ENCODE data around the gene DLX4. TPM values are rescaled to one million over a fixed set of nuclear protein-coding genes. Genes with fewer than 3 reads are reported as not detected.

The DLX4 gene
- total RNA-seq, 1 donor from 2014 or later = 2.4 TPM

DNA sequence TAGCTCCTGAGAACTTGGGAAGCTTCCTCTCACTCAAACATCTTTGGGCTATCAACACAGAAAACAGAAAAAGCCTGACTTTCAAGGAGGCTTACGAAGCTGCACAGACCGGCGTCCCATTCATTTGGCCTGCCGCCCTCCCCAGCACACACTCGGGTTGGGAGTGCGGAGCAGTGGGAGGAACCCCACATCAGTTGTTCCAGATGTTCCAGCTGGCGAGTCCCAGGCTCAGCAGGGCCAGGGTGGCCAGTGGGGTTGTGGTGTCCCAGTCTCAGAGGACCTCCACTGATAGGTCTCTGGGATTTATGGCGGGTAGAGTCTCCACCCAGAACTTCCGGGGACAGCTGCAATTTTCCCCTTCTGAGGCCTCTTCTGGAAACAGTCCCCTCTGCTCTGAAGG lies 43.1 kb upstream of the DLX4 start:
- DNase-seq (ENCODE audit: low spot score, unreplicated experiment) = no peak
- H3K27ac Mint-ChIP-seq = no peak overlapping the region
- no peaks in the 10 kb centered on the region for H3K4me1 Mint-ChIP-seq (ENCODE audit: low read depth)
- H3K36me3 Mint-ChIP-seq (ENCODE audit: insufficient read depth) = no peaks in the 10 kb centered on the region
- no peak overlapping the region for H3K4me3 Mint-ChIP-seq (ENCODE audit: low read depth)
- peaks cover 51% of the 10 kb centered on the region for H3K27me3 Mint-ChIP-seq
- TF ChIP-seq, protein P1, sequence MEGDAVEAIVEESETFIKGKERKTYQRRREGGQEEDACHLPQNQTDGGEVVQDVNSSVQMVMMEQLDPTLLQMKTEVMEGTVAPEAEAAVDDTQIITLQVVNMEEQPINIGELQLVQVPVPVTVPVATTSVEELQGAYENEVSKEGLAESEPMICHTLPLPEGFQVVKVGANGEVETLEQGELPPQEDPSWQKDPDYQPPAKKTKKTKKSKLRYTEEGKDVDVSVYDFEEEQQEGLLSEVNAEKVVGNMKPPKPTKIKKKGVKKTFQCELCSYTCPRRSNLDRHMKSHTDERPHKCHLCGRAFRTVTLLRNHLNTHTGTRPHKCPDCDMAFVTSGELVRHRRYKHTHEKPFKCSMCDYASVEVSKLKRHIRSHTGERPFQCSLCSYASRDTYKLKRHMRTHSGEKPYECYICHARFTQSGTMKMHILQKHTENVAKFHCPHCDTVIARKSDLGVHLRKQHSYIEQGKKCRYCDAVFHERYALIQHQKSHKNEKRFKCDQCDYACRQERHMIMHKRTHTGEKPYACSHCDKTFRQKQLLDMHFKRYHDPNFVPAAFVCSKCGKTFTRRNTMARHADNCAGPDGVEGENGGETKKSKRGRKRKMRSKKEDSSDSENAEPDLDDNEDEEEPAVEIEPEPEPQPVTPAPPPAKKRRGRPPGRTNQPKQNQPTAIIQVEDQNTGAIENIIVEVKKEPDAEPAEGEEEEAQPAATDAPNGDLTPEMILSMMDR (IDR thresholded peaks at IDR 0.05; ENCODE audit: unreplicated experiment) = no peak
- H3K9me3 Mint-ChIP-seq (ENCODE audit: low read depth) = no peaks in the 10 kb centered on the region

DNA sequence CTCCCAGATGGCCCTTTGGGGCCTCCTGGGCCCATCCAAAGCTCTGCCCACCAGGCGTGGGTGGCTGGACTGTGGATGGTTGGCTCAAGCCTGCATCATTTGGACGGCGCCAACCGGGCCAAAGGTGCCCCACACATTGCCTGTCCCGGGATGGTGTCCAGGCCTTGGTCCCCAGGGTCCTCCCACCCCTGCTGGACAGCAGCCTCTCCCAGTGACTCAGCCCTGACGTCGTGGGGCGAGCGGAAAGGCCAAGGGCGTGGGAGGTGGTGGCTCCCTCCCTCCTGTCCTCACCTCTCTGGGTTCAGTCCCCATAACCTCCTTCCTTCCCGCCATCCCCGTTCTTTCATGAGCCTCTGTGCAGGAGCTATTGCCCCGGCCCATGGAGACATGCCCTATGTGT lies 42.1 kb upstream of the DLX4 start:
- Mint-ChIP-seq H3K4me3 (ENCODE audit: low read depth) (no peak overlapping the region), H3K4me1 (ENCODE audit: low read depth) (no peaks in the 10 kb centered on the region), H3K36me3 (ENCODE audit: insufficient read depth) (no peaks in the 10 kb centered on the region), H3K27me3 (peaks cover 44% of the 10 kb centered on the region), H3K27ac (no peak overlapping the region), H3K9me3 (ENCODE audit: low read depth) (no peaks in the 10 kb centered on the region)
- TF ChIP-seq, protein P1 (IDR thresholded peaks at IDR 0.05; ENCODE audit: unreplicated experiment) = no peak
- DNase-seq (ENCODE audit: low spot score, unreplicated experiment) = no peak

DNA sequence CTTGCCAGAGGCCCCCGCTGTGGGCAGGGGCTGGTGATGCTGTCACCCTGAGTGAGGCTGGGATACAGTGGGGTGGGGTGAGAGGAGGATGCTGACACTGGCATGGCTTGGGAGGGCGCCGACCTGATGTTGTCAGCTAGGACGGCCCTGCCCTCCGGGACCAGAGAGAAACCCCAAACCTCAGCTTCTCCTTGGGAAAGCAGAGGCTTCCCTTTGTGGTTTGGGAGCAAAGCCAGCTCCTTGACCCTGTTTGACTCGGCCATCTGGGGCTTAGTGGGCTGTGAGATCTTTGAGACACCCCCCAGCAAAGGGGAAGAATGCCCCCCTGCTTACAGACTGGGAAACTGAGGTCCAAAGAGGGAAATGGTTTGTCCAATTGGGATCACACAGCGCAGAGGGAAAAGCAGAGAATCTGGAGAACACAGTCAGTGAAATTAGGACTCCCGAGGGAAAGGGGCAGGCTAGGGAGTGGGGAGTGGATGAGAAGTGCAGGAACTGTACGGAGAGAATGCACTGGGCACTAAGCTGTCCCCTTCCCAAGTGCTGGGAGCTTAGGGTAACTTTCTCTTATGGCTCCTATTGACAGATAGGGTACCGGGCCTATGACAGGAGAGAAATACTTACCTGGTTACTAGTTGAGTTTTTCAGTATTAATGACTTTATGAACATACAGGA lies 40.7 kb upstream of the DLX4 start:
- Mint-ChIP-seq H3K36me3 (ENCODE audit: insufficient read depth) (no peaks in the 10 kb centered on the region), H3K4me3 (ENCODE audit: low read depth) (no peak overlapping the region), H3K4me1 (ENCODE audit: low read depth) (no peaks in the 10 kb centered on the region), H3K9me3 (ENCODE audit: low read depth) (no peaks in the 10 kb centered on the region), H3K27ac (no peak overlapping the region), H3K27me3 (peaks cover 41% of the 10 kb centered on the region)
- DNase-seq (ENCODE audit: low spot score, unreplicated experiment) = no peak
- TF ChIP-seq, protein P1 (IDR thresholded peaks at IDR 0.05; ENCODE audit: unreplicated experiment) = no peak

DNA sequence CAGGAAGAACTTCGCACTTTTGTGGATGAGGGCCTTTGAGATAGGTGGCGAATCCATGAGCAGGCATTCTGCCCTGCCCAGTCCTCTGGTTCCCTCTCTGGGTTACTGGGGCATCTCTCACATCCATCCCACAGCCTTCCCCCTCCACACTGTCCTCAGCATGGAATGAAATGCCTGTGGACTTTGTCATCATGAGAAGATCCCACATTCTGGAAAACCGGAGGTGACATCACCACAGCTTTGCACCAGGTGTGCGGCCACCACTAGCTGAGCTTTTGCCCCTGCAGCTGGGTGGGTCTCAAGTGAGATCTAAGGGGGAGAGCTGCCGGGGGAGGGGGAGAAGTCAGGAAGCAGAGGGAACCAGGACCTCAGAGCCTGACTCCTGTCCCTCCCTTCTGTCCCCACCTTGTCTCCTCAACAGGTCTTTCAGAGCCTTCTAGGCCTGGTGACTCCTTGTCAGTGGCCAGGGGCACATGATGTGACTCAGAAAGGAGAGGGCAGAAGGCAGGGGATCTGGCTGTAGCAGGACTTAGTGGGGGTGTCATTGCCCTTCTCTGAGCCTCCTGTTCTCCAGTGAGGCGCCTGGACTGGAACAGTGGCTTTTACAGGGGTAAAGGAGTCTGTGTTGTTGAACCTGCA lies 40.0 kb upstream of the DLX4 start:
- Mint-ChIP-seq H3K9me3 (ENCODE audit: low read depth) (no peaks in the 10 kb centered on the region), H3K4me3 (ENCODE audit: low read depth) (no peak overlapping the region), H3K4me1 (ENCODE audit: low read depth) (no peaks in the 10 kb centered on the region), H3K27ac (no peak overlapping the region), H3K27me3 (peaks cover 46% of the 10 kb centered on the region), H3K36me3 (ENCODE audit: insufficient read depth) (no peaks in the 10 kb centered on the region)
- no peak for DNase-seq (ENCODE audit: low spot score, unreplicated experiment)
- TF ChIP-seq, protein P1 (IDR thresholded peaks at IDR 0.05; ENCODE audit: unreplicated experiment) = no peak

DNA sequence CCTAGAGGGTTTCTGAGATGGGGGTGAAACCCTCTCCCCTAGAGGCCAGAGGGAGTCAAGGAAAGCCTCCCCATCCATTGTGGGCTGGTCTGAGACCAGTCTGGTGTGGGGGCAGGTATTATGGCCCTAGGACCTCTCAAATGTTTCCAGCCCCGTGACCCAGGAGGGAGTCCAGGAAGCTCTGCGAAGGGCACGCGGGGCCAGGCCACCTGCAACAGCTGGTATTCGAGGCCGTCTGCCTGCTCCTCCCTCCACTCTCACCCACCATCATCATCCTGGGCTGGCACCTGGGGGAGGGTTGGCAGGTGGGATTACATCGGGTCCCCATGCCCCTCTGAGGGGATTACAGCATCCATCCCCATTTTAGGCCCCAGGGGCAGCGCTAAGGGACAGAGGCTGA lies 38.1 kb upstream of the DLX4 start:
- Mint-ChIP-seq H3K4me1 (ENCODE audit: low read depth) (no peaks in the 10 kb centered on the region), H3K36me3 (ENCODE audit: insufficient read depth) (no peaks in the 10 kb centered on the region), H3K27me3 (peaks cover 43% of the 10 kb centered on the region), H3K27ac (no peak overlapping the region), H3K9me3 (ENCODE audit: low read depth) (no peaks in the 10 kb centered on the region), H3K4me3 (ENCODE audit: low read depth) (no peak overlapping the region)
- no peak for DNase-seq (ENCODE audit: low spot score, unreplicated experiment)
- TF ChIP-seq, protein P1 (IDR thresholded peaks at IDR 0.05; ENCODE audit: unreplicated experiment) = no peak

All from progenitor cell of endocrine pancreas (in vitro differentiated cells).